Measurements from ENCODE around the gene CAV2.

- TF ChIP-seq CTCF (conservative IDR thresholded peaks at IDR 0.05; ENCODE audit: low read depth, low read length), result no peak
- no peak for TF ChIP-seq EZH2 (IDR thresholded peaks at IDR 0.05; ENCODE audit: low read length, unreplicated experiment)
Measured at GRCh38 chr7:116490351-116490750, 9.2 kb upstream of the CAV2 start.

Measured in PC-3 (cell line).